OCI-LY7 (cell line): Measurements from ENCODE around the gene NOXRED1. TPM values are rescaled to one million over a fixed set of nuclear protein-coding genes. Genes with fewer than 3 reads are reported as not detected.

Source experiments
- BruUV-seq: library from RNA; stranded (reverse); fragments of 400-500 nt; replicated peaks from 2 replicates; lab custom pipeline; 2021; lab: Mats Ljungman, UMichigan
- CTCF ChIA-PET: fragments of 300-600 bp; sonication (Branson Sonifier 250); formaldehyde crosslinking; loops from one replicate; lab custom pipeline; 2022; ENCODE audit warnings: antibody characterized with exemption; ENCODE audit not compliant: unreplicated experiment; lab: Charles Lee
- POLR2A ChIA-PET: fragments of 300-600 bp; sonication (Branson Sonifier 250); formaldehyde crosslinking; loops from one replicate; lab custom pipeline; 2022; ENCODE audit warnings: antibody characterized with exemption; lab: Charles Lee
- DNase-seq: peaks from one replicate; pipeline ENCODE4 v3.0.0-alpha.2; 2015; ENCODE audit warnings: low spot score
- H2AFZ ChIP-seq: fragments of 200-600 bp; sonication (generic), shearing (Covaris generic); 2 replicates; pipeline ENCODE4 v1.6.1; 2014; ENCODE audit warnings: mild to moderate bottlenecking, antibody characterized with exemption, low read length, moderate library complexity
- H3K27ac ChIP-seq: fragments of 200-600 bp; sonication (generic); 2 replicates; pipeline ENCODE4 v1.5.1; 2014; ENCODE audit warnings: mixed run types, low read depth, mild to moderate bottlenecking, moderate library complexity, low read length, inconsistent platforms; ENCODE audit not compliant: poor library complexity, severe bottlenecking
- H3K36me3 ChIP-seq: fragments of 200-600 bp; sonication (generic); 2 replicates; pipeline ENCODE4 v1.6.1; 2014; ENCODE audit warnings: mild to moderate bottlenecking, antibody characterized with exemption, low read length, moderate library complexity, mixed read lengths; ENCODE audit not compliant: insufficient read depth
- H3K4me1 ChIP-seq: fragments of 200-600 bp; sonication (generic); 2 replicates; pipeline ENCODE4 v1.5.1; 2014; ENCODE audit warnings: mild to moderate bottlenecking, low read length; ENCODE audit not compliant: insufficient read depth, poor library complexity, severe bottlenecking
- H3K4me2 ChIP-seq: fragments of 200-600 bp; sonication (generic); 2 replicates; pipeline ENCODE4 v1.6.1; 2014; ENCODE audit warnings: mild to moderate bottlenecking, low read length
- H3K4me3 ChIP-seq: fragments of 200-600 bp; sonication (generic); 2 replicates; pipeline ENCODE4 v1.5.1; 2014; ENCODE audit warnings: mild to moderate bottlenecking, low read depth, low read length; ENCODE audit not compliant: poor library complexity, severe bottlenecking
- H3K79me2 ChIP-seq: fragments of 200-600 bp; sonication (generic); 2 replicates; pipeline ENCODE4 v1.6.1; 2016; ENCODE audit warnings: low read depth, mild to moderate bottlenecking, low read length, moderate library complexity, mixed read lengths; ENCODE audit not compliant: insufficient read depth
- H3K9me2 ChIP-seq: fragments of 200-600 bp; sonication (generic); 2 replicates; pipeline ENCODE4 v1.6.1; 2016; ENCODE audit warnings: mild to moderate bottlenecking, low read length, mixed read lengths; ENCODE audit not compliant: insufficient read depth
- H3K9me3 ChIP-seq: fragments of 200-600 bp; sonication (generic); 2 replicates; pipeline ENCODE4 v1.6.1; 2014; ENCODE audit warnings: mild to moderate bottlenecking, mixed run types, low read length, mixed read lengths
- H4K20me1 ChIP-seq: fragments of 200-600 bp; sonication (generic); 2 replicates; pipeline ENCODE4 v1.6.1; 2014; ENCODE audit warnings: mild to moderate bottlenecking, antibody characterized with exemption, low read length, moderate library complexity, mixed read lengths; ENCODE audit not compliant: insufficient read depth
- EZH2phosphoT487 ChIP-seq: fragments of 200-600 bp; sonication (generic); IDR thresholded peaks from 2 replicates; pipeline ENCODE4 v1.6.1; 2018; ENCODE audit warnings: low read depth, borderline replicate concordance, mild to moderate bottlenecking, mixed run types, antibody characterized with exemption, low read length, moderate library complexity, mixed read lengths
- intact Hi-C: fragments of 100-400 bp; cut with micrococcal nuclease; formaldehyde crosslinking; loops from one replicate; pipeline ENCODE4 v1.10.0; 2022; ENCODE audit not compliant: unreplicated experiment
- total RNA-seq, 2 experiments: library from RNA; depleted of rRNA in 1 of 2; stranded (reverse); fragments of >200 nt in 1 of 2; shearing (Covaris generic) in 1 of 2; gene quantifications; 2 replicates each; pipeline ENCODE4 v1.2.3, GENCODE V29; 2014 to 2022
- TF ChIP-seq, protein P1 (sequence below): fragments of 200-600 bp; sonication (generic); conservative IDR thresholded peaks from 2 replicates; pipeline ENCODE4 v1.5.1; 2014; ENCODE audit warnings: mild to moderate bottlenecking, antibody characterized with exemption, low read length, moderate library complexity, mixed read lengths

The NOXRED1 gene
- total RNA-seq, 2 experiments from 2014 or later: 0.38 to 0.74 TPM

DNA sequence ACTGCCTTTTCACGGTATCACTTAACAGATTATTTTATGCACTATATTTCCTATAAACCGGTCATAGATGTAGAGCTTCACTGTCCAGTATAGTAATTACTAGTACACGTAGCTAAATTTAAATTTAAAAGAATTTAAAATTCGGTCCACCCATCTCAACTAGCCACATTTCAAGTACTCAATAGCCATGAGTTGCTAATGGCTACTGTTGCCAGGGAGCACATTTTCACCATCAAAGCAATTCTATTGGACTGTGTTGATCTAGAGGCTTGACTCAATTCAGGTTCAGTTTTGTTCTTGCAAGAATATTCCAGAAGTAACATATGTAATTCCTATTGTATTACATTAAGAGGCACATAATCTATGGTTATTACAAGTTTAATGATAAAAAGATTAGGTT lies 66.4 kb downstream of the NOXRED1 start:
- H4K20me1 ChIP-seq: no peaks in the 10 kb centered on the region
- peaks cover 60% of the 10 kb centered on the region for H3K79me2 ChIP-seq
- H3K36me3 ChIP-seq: peaks cover 44% of the 10 kb centered on the region
- peaks cover 16% of the 10 kb centered on the region for H3K4me1 ChIP-seq
- POLR2A ChIA-PET: interaction anchor here (0.5 to 1.6 kb wide), 4 partner anchors 11 to 262 kb away, joined by 3 to 6 read pairs (median 4); no protein-coding TSS in a partner anchor
- no peaks in the 10 kb centered on the region for H3K9me2 ChIP-seq
- no peak for TF ChIP-seq EZH2phosphoT487
- TF ChIP-seq, protein P1, sequence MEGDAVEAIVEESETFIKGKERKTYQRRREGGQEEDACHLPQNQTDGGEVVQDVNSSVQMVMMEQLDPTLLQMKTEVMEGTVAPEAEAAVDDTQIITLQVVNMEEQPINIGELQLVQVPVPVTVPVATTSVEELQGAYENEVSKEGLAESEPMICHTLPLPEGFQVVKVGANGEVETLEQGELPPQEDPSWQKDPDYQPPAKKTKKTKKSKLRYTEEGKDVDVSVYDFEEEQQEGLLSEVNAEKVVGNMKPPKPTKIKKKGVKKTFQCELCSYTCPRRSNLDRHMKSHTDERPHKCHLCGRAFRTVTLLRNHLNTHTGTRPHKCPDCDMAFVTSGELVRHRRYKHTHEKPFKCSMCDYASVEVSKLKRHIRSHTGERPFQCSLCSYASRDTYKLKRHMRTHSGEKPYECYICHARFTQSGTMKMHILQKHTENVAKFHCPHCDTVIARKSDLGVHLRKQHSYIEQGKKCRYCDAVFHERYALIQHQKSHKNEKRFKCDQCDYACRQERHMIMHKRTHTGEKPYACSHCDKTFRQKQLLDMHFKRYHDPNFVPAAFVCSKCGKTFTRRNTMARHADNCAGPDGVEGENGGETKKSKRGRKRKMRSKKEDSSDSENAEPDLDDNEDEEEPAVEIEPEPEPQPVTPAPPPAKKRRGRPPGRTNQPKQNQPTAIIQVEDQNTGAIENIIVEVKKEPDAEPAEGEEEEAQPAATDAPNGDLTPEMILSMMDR: no peak
- H3K4me3 ChIP-seq: no peak overlapping the region
- no peak overlapping the region for H2AFZ ChIP-seq
- CTCF ChIA-PET: no interaction called here
- intact Hi-C loops: no loop called here
- H3K4me2 ChIP-seq: no peak overlapping the region
- H3K9me3 ChIP-seq: peaks cover 8% of the 10 kb centered on the region; the same call in 1 of the 2 replicates
- no peak for DNase-seq
- no TSS peak for BruUV-seq
- no peak overlapping the region for H3K27ac ChIP-seq

- no peaks in the 10 kb centered on the region for H4K20me1 ChIP-seq
- intact Hi-C loops: no loop called here
- no peaks in the 10 kb centered on the region for H3K9me3 ChIP-seq
- ChIA-PET POLR2A (interaction anchor here (1.1 kb wide), 1 partner anchor 9 kb away, joined by 4 read pairs; no protein-coding TSS in a partner anchor), CTCF (no interaction called here)
- H3K4me3 ChIP-seq: no peak overlapping the region
- H3K27ac ChIP-seq: no peak overlapping the region
- no peaks in the 10 kb centered on the region for H3K9me2 ChIP-seq
- peaks cover 6% of the 10 kb centered on the region for H3K4me1 ChIP-seq
- no TSS peak for BruUV-seq
- no peak overlapping the region for H2AFZ ChIP-seq
- TF ChIP-seq EZH2phosphoT487: no peak
- TF ChIP-seq, protein P1: no peak
- H3K36me3 ChIP-seq: peaks cover 41% of the 10 kb centered on the region
- DNase-seq: no peak
- peaks cover 52% of the 10 kb centered on the region; the same call in 1 of the 2 replicates for H3K79me2 ChIP-seq
- no peak overlapping the region for H3K4me2 ChIP-seq
Measured at GRCh38 chr14:77355811-77356210, 67.5 kb downstream of the NOXRED1 start.

DNA sequence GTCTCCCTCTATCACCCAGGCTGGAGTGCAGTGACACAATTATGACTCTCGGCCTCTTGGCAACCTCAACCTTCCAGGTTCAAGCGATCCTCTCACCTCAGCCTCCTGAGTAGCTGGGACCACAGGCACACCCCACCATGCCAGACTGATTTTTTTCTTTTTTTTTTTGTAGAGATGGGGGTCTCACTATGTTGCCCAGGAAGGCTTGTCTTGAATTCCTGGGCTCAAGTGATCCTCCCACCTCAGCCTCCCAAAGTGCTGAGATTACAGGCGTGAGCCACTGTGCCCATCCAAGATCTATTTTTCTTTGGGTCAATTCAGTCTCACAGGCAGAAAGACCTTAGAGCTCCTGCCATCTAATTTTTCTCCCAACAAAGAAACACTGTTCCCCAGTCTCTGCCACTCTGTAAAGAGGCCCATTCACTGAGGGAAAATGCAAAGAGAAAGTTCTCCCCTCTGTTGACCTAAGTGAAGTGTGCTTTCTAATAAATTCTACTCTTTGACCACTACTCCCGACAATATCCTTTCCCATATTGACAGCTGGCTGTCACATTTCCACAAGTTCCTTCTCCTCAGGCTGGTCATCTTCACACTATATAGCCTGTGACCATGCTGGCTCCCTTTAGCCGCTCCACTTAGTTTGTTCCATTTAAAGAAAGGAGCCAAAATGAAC lies 69.7 kb downstream of the NOXRED1 start:
- intact Hi-C loops: no loop called here
- Histone ChIP-seq H3K9me2 (no peaks in the 10 kb centered on the region), H4K20me1 (no peaks in the 10 kb centered on the region), H3K79me2 (peaks cover 30% of the 10 kb centered on the region; the same call in 1 of the 2 replicates), H3K9me3 (no peaks in the 10 kb centered on the region), H3K36me3 (peaks cover 47% of the 10 kb centered on the region), H3K4me2 (no peak overlapping the region), H3K4me1 (no peaks in the 10 kb centered on the region), H2AFZ (no peak overlapping the region), H3K4me3 (no peak overlapping the region), H3K27ac (no peak overlapping the region)
- no peak for DNase-seq
- no TSS peak for BruUV-seq
- ChIA-PET POLR2A (interaction anchor here (0.7 kb wide), 1 partner anchor 252 kb away, joined by 4 read pairs; no protein-coding TSS in a partner anchor), CTCF (no interaction called here)
- TF ChIP-seq, protein P1: no peak
- no peak for TF ChIP-seq EZH2phosphoT487
